C4-2B (cell line): ENCODE results near the gene TMEM175.

Experiments
- H3K27ac ChIP-seq: fragments of 450-650 bp; 2 replicates; pipeline ENCODE4 v1.5.1; 2017
- ZFX ChIP-seq: fragments of 450-650 bp; IDR thresholded peaks from 2 replicates; pipeline ENCODE4 v1.6.1; 2017
- TF ChIP-seq, protein P1 (sequence below): fragments of 450-650 bp; conservative IDR thresholded peaks from 2 replicates; pipeline ENCODE4 v1.5.1; 2017; ENCODE audit warnings: mild to moderate bottlenecking

The TMEM175 gene

DNA sequence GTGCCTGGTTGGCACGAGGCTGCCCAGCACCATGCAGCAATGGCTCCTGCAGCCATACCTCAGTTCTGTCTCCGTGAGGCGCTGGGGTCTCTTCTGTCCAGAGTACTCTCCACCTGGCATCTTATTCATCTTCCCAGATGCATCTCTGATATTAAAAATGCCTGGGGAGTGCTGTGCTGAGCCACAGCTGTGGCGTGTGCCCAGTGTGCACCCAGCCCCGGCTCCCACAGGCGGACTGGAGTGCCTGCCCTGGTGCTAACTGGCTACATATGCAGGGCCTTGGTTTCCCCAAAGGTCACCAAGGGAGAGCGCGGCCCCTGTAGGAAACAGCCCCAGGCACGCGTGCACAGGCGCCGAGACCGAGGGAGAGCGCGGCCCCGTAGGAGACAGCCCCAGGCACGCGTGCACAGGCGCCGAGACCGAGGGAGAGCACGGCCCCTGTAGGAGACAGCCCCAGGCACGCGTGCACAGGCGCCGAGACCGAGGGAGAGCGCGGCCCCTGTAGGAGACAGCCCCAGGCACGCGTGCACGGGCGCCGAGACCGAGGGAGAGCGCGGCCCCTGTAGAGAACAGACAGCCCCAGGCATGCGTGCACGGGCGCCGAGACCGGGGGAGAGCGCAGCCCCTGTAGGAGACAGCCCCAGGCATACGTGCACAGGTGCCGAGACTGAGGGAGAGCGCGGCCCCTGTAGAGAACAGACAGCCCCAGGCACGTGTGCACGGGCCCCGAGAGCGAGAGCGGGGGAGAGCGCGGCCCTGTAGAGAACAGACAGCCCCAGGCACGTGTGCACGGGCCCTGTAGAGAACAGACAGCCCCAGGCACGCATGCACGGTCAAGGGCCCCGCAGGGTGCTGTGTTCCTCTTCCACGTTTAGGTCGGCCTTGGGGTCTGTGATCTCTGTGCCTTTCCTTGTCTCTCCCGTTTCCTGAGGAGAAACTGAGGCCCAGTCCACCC, 14.5 kb downstream of the TMEM175 start:
- H3K27ac ChIP-seq = no peak overlapping the region
- TF ChIP-seq, protein P1, sequence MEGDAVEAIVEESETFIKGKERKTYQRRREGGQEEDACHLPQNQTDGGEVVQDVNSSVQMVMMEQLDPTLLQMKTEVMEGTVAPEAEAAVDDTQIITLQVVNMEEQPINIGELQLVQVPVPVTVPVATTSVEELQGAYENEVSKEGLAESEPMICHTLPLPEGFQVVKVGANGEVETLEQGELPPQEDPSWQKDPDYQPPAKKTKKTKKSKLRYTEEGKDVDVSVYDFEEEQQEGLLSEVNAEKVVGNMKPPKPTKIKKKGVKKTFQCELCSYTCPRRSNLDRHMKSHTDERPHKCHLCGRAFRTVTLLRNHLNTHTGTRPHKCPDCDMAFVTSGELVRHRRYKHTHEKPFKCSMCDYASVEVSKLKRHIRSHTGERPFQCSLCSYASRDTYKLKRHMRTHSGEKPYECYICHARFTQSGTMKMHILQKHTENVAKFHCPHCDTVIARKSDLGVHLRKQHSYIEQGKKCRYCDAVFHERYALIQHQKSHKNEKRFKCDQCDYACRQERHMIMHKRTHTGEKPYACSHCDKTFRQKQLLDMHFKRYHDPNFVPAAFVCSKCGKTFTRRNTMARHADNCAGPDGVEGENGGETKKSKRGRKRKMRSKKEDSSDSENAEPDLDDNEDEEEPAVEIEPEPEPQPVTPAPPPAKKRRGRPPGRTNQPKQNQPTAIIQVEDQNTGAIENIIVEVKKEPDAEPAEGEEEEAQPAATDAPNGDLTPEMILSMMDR = no peak
- no peak for TF ChIP-seq ZFX

DNA sequence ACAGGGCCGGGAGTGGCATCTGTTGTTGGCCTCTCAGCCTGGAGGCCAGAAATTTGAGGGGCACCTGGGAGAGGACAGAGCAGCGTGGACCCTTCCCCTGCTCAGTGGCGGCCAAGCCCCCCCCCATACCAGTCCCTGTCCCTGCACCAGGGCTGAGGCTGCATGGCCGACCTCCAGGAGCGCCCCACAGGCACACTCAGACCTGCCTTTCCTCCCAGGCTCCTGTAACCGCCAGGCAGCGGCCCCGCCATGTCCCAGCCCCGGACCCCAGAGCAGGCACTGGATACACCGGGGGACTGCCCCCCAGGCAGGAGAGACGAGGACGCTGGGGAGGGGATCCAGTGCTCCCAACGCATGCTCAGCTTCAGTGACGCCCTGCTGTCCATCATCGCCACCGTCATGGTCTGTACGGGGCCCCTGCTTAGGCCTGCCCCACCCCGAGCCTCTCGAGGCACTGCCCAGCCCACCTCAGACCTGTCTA, 15.3 kb downstream of the TMEM175 start:
- TF ChIP-seq, protein P1 = no peak
- TF ChIP-seq ZFX = no peak
- H3K27ac ChIP-seq = no peak overlapping the region

GRCh38 chr4:948101-948935, 16.1 kb downstream of the TMEM175 start:
- H3K27ac ChIP-seq = no peak overlapping the region
- TF ChIP-seq ZFX = no peak
- TF ChIP-seq, protein P1 = no peak

DNA sequence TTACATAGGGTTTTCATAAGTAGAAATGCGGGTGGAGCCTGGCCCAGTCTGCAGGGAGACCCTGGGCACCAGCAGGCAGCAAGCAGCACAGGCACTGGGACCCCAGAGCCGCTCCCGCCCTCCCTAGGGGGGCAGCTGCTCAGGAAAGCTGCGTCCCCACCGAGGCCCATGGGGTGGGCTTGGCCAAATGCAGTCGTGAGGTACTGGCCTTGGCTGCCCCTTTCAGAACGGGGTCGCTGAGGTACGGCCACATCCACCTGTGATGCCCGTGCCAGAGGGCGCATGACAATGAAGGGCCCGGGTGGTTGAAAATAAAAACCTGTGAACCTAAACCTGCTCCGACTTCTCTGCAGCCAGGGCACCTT, 16.7 kb downstream of the TMEM175 start:
- no peak for TF ChIP-seq ZFX
- TF ChIP-seq, protein P1 = no peak
- H3K27ac ChIP-seq = no peak overlapping the region

DNA sequence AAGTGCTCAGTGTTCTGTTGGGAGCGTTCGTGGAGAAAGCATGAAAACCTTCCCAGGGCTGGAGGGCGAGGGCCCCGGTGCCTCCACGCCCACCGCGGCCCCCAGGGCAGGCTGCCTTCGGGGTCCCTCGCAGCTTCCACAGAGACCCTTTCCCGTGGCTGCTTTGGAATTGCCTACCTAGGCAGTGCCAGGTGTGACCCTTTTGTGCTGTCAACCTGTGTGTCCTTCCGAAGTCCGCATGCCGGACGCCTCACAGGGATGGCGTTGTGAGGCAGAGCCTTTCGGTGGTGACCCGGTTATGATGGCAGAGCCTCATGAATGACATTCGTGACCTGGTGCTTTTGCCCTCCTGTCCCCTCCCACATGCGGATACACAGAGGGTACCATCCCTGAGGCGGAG, 17.4 kb downstream of the TMEM175 start:
- TF ChIP-seq ZFX = no peak
- TF ChIP-seq, protein P1 = no peak
- H3K27ac ChIP-seq = no peak overlapping the region

DNA sequence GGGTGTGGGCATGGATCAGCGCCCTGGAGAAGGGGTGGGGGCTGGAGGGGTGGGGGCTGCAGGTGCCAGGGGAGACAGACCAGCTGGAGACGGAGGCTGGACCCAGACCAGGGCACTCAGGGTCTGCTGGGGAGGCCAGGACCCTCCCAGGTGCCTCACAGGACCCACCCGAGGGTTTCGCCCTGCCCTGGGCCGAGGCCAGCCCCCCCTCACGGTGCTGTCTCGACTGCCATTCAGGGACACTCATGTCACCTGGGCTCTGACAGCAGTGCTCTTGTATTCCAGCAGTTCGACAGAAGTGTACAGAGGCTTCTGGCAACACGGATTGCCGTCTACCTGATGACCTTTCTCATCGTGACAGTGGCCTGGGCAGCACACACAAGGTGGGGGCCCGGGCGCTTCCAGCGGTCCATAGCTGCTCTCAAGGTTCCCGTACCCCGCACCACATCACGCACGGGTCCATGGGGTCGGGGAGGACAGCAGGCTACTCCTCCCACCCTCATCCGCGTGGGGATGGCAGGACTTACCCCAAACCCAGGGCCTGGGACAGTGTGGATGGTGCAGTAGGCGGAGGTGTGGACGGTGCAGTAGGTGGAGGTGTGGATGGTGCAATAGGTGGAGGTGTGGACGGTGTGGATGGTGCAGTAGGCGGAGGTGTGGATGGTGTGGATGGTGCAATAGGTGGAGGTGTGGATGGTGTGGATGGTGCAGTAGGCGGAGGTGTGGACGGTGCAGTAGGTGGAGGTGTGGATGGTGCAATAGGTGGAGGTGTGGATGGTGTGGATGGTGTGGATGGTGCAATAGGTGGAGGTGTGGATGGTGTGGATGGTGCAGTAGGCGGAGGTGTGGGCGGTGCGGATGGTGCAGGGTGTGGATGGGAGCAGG, 18.1 kb downstream of the TMEM175 start:
- H3K27ac ChIP-seq = no peak overlapping the region
- no peak for TF ChIP-seq ZFX
- TF ChIP-seq, protein P1 = no peak
